ENCODE data around the gene RFX5. TPM values are rescaled to one million over a fixed set of nuclear protein-coding genes. Genes with fewer than 3 reads are reported as not detected.
"Not testable (repeated sequence)": the region's sequence is repeated elsewhere in the genome, so short reads cannot be mapped to it uniquely, and the experiment has no call there.

RFX5 gene
- polyA plus RNA-seq, result 10 to 100 TPM in 2 of 3 donors, 1 to 10 TPM in 1; 5.7 to 20.2 (median 16.9) TPM

GRCh38 chr1:151346769-151347522 lies at the start of gene RFX5:
RFX5 (minus strand) TSS chr1:151347252; CDS start chr1:151346320, 932 bp downstream.
- peak within 1 kb of the TSS; percentile 49 for H3K27ac ChIP-seq (ENCODE audit: low read depth, low read length)
- WGBS, 3 donors, result 0 to 1% (median 1%) methylated on average over 35 to 38 of the region's 38 CpGs

GRCh38 chr1:151396265-151396664 lies 49.2 kb upstream of the RFX5 start:
- WGBS, 3 donors, result 58 to 72% (median 71%) methylated on average over 5 of the region's 5 CpGs

GRCh38 chr1:151393583-151393982 lies 46.5 kb upstream of the RFX5 start:
- no peak overlapping the region for H3K27ac ChIP-seq (ENCODE audit: low read depth, low read length)

More at GRCh38 chr1:151396265-151396664, 49.2 kb upstream of the RFX5 start:
- H3K27ac ChIP-seq (ENCODE audit: low read depth, low read length), result not testable (repeated sequence)

GRCh38 chr1:151391079-151391563 lies 44.1 kb upstream of the RFX5 start:
- 75 to 87% (median 81%) methylated on average over 3 of the region's 3 CpGs for WGBS, 3 donors
- H3K27ac ChIP-seq (ENCODE audit: low read depth, low read length), result no peak overlapping the region

GRCh38 chr1:151390221-151391078 lies 43.4 kb upstream of the RFX5 start:
- not testable (repeated sequence) for H3K27ac ChIP-seq (ENCODE audit: low read depth, low read length)
- WGBS, 3 donors, result 90 to 93% (median 92%) methylated on average over 18 to 22 of the region's 22 CpGs

GRCh38 chr1:151386002-151386401 lies 39.0 kb upstream of the RFX5 start:
- 85 to 94% (median 86%) methylated on average over 2 of the region's 2 CpGs for WGBS, 3 donors
- H3K27ac ChIP-seq (ENCODE audit: low read depth, low read length), result no peak overlapping the region

GRCh38 chr1:151384584-151384983 lies 37.5 kb upstream of the RFX5 start:
- no peak overlapping the region for H3K27ac ChIP-seq (ENCODE audit: low read depth, low read length)
- 59 to 72% (median 72%) methylated on average over 3 of the region's 3 CpGs for WGBS, 3 donors

GRCh38 chr1:151377150-151377884 lies 30.3 kb upstream of the RFX5 start:
- WGBS, 3 donors, result 78 to 82% (median 79%) methylated on average over 3 of the region's 3 CpGs
- H3K27ac ChIP-seq (ENCODE audit: low read depth, low read length), result no peak overlapping the region

GRCh38 chr1:151373196-151373595 lies 26.1 kb upstream of the RFX5 start:
- WGBS, 3 donors, result 88 to 95% (median 92%) methylated on average over 14 of the region's 14 CpGs
- no peak overlapping the region for H3K27ac ChIP-seq (ENCODE audit: low read depth, low read length)

- 9 to 44% (median 33%) methylated on average over 11 of the region's 11 CpGs for WGBS, 3 donors
- H3K27ac ChIP-seq (ENCODE audit: low read depth, low read length), result no peak within 1 kb of the TSS
These were observed 25.2 kb upstream of the RFX5 start, which contains the start of gene SELENBP1 for GRCh38 chr1:151372058-151372934. SELENBP1 (minus strand) TSS chr1:151372705; CDS start chr1:151372641, 64 bp downstream.

- H3K27ac ChIP-seq (ENCODE audit: low read depth, low read length), result no peak overlapping the region
- 18 to 28% (median 26%) methylated on average over 9 of the region's 9 CpGs for WGBS, 3 donors
These were observed 24.5 kb upstream of the RFX5 start for GRCh38 chr1:151371370-151372057.

- 31 to 75% (median 37%) methylated on average over 6 of the region's 6 CpGs for WGBS, 3 donors
- no peak overlapping the region for H3K27ac ChIP-seq (ENCODE audit: low read depth, low read length)
These were observed 23.3 kb upstream of the RFX5 start for GRCh38 chr1:151370211-151370911.

- 58 to 86% (median 71%) methylated on average over 15 of the region's 15 CpGs for WGBS, 3 donors
- no peak overlapping the region for H3K27ac ChIP-seq (ENCODE audit: low read depth, low read length)
These were observed 22.6 kb upstream of the RFX5 start for GRCh38 chr1:151369621-151370048.

- WGBS, 3 donors, result 80 to 96% (median 82%) methylated on average over 7 of the region's 7 CpGs
- H3K27ac ChIP-seq (ENCODE audit: low read depth, low read length), result no peak overlapping the region
These were observed 22.2 kb upstream of the RFX5 start for GRCh38 chr1:151369302-151369610.

GRCh38 chr1:151368393-151369301 lies 21.6 kb upstream of the RFX5 start:
- H3K27ac ChIP-seq (ENCODE audit: low read depth, low read length), result no peak overlapping the region
- WGBS, 3 donors, result 80 to 91% (median 84%) methylated on average over 20 of the region's 20 CpGs

All from adipose tissue (tissue), 3 donors.